ENCODE data around the gene SYNE2. TPM values are rescaled to one million over a fixed set of nuclear protein-coding genes. Genes with fewer than 3 reads are reported as not detected.

Gene SYNE2
- total RNA-seq, 2 experiments from 2014 or later = 27.6 to 27.7 TPM

GRCh38 chr14:64119980-64120379 lies 267.2 kb downstream of the SYNE2 start:
- POLR2A ChIA-PET = interaction anchor here (0.8 kb wide), 1 partner anchor 55 kb away, joined by 3 read pairs; no protein-coding TSS in a partner anchor
- Mint-ChIP-seq H3K27ac (no peak overlapping the region), H3K36me3 (peaks cover 25% of the 10 kb centered on the region), H3K9me3 (no peaks in the 10 kb centered on the region), H3K4me3 (no peak overlapping the region), H3K4me1 (ENCODE audit: low read depth) (peaks cover 16% of the 10 kb centered on the region), H3K27me3 (no peaks in the 10 kb centered on the region)
- CTCF ChIA-PET = no interaction called here
- DNase-seq = no peak
- intact Hi-C loops (cut with micrococcal nuclease) = loop anchor here (1.0 to 5.0 kb wide), 3 partner anchors 45 to 108 kb away; no protein-coding TSS in a partner anchor

GRCh38 chr14:64123241-64123822 lies 270.5 kb downstream of the SYNE2 start:
- intact Hi-C loops (cut with micrococcal nuclease) = loop anchor here (1.0 to 5.0 kb wide), 2 partner anchors 111 to 259 kb away; no protein-coding TSS in a partner anchor
- Mint-ChIP-seq H3K27me3 (no peaks in the 10 kb centered on the region), H3K4me1 (ENCODE audit: low read depth) (peaks cover 16% of the 10 kb centered on the region), H3K36me3 (peaks cover 42% of the 10 kb centered on the region), H3K27ac (peak overlapping the region; percentile 64), H3K4me3 (no peak overlapping the region), H3K9me3 (no peaks in the 10 kb centered on the region)
- DNase-seq = no peak
- POLR2A ChIA-PET = interaction anchor here (0.9 to 1.1 kb wide), 2 partner anchors 48 to 52 kb away, joined by 3 to 5 read pairs; no protein-coding TSS in a partner anchor
- CTCF ChIA-PET = interaction anchor here (0.6 to 2.1 kb wide), 4 partner anchors 173 to 483 kb away, joined by 3 to 10 read pairs (median 3); no protein-coding TSS in a partner anchor

DNA sequence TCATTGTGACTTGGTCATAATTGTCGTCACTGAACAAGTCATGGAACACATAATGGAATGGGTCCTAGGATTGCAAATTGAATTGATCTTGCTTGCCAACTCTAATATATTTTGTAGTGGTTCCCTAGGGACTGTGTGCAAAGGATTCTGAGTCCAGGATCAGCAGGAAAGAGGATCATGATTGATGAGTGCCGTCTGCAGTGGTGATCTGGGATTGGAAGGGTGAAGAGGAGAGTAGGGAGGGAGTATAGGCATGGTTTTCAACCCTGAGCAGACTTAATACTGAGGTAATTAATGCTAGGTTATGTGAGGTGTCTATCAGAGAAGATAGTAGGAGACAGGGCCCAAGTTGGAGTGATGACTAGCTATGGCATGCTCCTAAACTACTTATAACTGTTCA lies 272.5 kb downstream of the SYNE2 start:
- CTCF ChIA-PET = interaction anchor here (2.1 kb wide), 1 partner anchor 171 kb away, joined by 10 read pairs; no protein-coding TSS in a partner anchor
- no peaks in the 10 kb centered on the region for H3K27me3 Mint-ChIP-seq
- no peak overlapping the region for H3K4me3 Mint-ChIP-seq
- H3K36me3 Mint-ChIP-seq = peaks cover 43% of the 10 kb centered on the region
- DNase-seq = no peak
- H3K9me3 Mint-ChIP-seq = no peaks in the 10 kb centered on the region
- POLR2A ChIA-PET = no interaction called here
- no peak overlapping the region for H3K27ac Mint-ChIP-seq
- intact Hi-C loops (cut with micrococcal nuclease) = no loop called here
- H3K4me1 Mint-ChIP-seq (ENCODE audit: low read depth) = peaks cover 8% of the 10 kb centered on the region

DNA sequence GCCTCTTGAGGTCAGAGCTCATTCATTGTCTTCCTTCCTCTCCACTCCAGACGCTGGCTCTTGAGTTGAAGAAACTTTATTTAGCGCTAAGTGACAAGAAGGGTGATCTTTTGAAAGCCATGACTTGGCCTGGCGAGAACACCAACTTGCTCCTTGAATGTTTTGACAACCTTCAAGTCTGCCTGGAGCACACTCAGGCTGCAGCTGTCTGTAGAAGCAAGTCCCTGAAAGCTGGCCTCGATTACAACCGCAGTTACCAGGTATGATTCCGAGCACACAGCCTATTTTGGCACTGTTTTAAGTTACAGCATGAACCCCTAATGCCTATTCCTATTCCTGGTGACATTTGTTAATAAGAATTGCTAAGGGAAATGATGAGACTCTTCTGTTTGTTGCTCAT lies 273.7 kb downstream of the SYNE2 start:
- H3K27me3 Mint-ChIP-seq = no peaks in the 10 kb centered on the region
- CTCF ChIA-PET = no interaction called here
- no peak for DNase-seq
- H3K9me3 Mint-ChIP-seq = no peaks in the 10 kb centered on the region
- POLR2A ChIA-PET = no interaction called here
- intact Hi-C loops (cut with micrococcal nuclease) = no loop called here
- H3K36me3 Mint-ChIP-seq = peaks cover 44% of the 10 kb centered on the region
- peaks cover 8% of the 10 kb centered on the region for H3K4me1 Mint-ChIP-seq (ENCODE audit: low read depth)
- H3K4me3 Mint-ChIP-seq = no peak overlapping the region
- H3K27ac Mint-ChIP-seq = no peak overlapping the region

DNA sequence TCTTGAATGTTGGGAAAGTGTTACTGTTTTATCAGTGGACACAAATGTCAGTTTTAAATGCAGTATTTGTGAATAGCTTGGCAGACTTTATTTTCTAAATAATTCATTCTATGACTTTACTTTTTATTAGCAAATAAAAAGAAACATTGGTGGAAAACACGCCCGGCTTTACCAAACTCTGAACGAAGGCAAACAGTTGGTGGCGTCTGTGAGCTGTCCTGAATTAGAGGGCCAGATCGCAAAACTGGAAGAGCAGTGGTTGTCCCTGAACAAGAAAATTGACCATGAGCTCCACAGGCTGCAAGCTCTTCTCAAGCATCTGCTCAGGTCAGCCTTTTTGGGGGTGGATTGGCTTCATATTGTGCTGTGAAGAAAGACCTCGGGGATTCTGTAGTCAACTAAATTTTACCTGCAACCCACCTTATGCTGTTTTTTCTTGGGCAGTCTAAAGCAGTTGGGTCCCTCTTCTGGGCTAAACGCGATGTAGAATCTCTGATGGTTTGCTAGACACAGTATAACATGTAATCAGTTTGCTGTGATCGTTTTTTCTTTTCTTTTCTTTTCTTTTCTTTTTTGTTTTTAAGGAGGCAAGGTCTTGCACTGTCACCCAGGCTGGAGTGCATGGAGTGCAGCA lies 285.0 kb downstream of the SYNE2 start:
- ChIA-PET POLR2A (no interaction called here), CTCF (interaction anchor here (0.6 to 2.5 kb wide), 3 partner anchors 157 to 172 kb away, joined by 3 to 13 read pairs (median 7); partner anchors contain the start of gene ESR2)
- Mint-ChIP-seq H3K9me3 (no peaks in the 10 kb centered on the region), H3K27me3 (no peaks in the 10 kb centered on the region), H3K4me3 (no peak overlapping the region), H3K36me3 (peaks cover 30% of the 10 kb centered on the region), H3K4me1 (ENCODE audit: low read depth) (no peaks in the 10 kb centered on the region), H3K27ac (no peak overlapping the region)
- DNase-seq = no peak
- intact Hi-C loops (cut with micrococcal nuclease) = no loop called here

DNA sequence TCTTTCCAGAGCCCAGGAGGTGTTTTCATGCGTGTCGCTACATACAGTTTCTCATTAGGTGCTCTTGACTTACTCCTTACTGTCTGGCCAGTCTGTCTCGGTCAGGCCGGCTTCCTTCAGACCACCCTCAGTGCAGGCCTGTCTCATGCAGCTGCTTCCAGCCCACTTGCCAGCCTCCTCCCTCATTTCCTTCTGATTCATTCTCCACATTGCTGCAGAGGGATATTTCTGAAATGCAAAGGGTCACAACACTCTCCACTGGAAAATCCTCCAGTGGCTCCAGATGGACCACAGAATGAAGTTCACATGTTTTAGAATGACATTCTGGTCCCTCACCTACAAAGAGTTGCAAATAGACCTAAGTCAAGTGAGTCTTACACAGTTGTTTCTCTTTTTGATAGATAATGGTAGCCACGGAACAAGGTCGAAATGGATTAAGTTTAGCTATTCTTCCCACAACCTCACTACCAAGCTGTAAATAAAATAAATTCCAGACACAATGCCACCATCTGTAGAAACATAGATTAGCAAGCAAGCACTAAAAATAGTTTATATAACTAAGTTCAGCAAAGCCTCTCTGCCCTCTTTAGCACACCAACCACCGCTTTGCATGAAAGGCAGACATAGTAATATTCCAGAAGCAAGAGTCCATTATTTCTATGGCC lies 294.5 kb downstream of the SYNE2 start:
- ChIA-PET POLR2A (no interaction called here), CTCF (no interaction called here)
- DNase-seq = no peak
- Mint-ChIP-seq H3K4me1 (ENCODE audit: low read depth) (no peaks in the 10 kb centered on the region), H3K27me3 (no peaks in the 10 kb centered on the region), H3K27ac (no peak overlapping the region), H3K9me3 (no peaks in the 10 kb centered on the region), H3K4me3 (no peak overlapping the region), H3K36me3 (peaks cover 16% of the 10 kb centered on the region)
- intact Hi-C loops (cut with micrococcal nuclease) = no loop called here

DNA sequence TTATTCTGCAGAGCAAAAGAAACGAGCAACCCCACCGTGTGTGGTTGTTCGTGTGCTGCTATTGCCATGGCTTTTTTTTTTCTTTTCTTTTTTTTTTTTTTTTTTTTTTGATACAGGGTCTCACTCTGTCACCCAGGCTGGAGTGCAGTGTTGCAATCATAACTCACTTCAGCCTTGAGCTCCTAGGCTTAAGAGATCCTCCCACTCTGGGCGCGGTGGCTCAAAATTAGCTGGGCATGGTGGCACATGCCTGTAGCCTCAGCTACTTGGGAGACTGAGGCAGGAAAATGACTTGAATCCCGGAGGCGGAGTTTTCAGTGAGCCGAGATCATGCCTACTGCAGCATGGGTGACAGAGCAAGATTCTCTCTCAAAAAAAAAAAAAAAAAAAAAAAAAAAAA lies 297.1 kb downstream of the SYNE2 start:
- intact Hi-C loops (cut with micrococcal nuclease) = no loop called here
- Mint-ChIP-seq H3K4me1 (ENCODE audit: low read depth) (no peaks in the 10 kb centered on the region), H3K4me3 (no peak overlapping the region), H3K36me3 (peaks cover 20% of the 10 kb centered on the region), H3K27ac (no peak overlapping the region), H3K9me3 (no peaks in the 10 kb centered on the region), H3K27me3 (no peaks in the 10 kb centered on the region)
- DNase-seq = no peak
- CTCF ChIA-PET = interaction anchor here (0.8 to 0.9 kb wide), 2 partner anchors 25 to 145 kb away, joined by 3 to 4 read pairs; partner anchors contain the start of gene ESR2
- POLR2A ChIA-PET = no interaction called here

DNA sequence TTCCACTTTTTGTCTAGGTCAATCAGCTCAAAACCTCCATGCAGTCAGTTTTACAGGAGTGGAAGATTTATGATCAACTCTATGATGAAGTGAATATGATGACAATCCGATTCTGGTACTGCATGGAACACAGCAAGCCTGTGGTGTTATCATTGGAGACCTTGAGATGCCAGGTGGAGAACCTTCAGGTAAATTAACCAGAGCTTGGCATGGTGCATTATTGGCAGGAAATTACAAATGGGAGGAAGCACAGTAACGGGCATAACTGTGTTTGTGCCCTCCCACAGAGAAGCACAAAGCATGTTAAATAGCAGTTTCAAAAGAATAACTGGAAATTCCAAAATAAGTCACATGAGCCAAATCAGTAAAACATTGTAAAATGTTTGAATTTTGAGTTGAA lies 305.8 kb downstream of the SYNE2 start:
- Mint-ChIP-seq H3K4me3 (no peak overlapping the region), H3K27ac (no peak overlapping the region), H3K4me1 (ENCODE audit: low read depth) (no peaks in the 10 kb centered on the region), H3K27me3 (no peaks in the 10 kb centered on the region), H3K9me3 (no peaks in the 10 kb centered on the region), H3K36me3 (peaks cover 10% of the 10 kb centered on the region)
- POLR2A ChIA-PET = no interaction called here
- intact Hi-C loops (cut with micrococcal nuclease) = no loop called here
- CTCF ChIA-PET = interaction anchor here (2.4 kb wide), 1 partner anchor 145 kb away, joined by 7 read pairs; no protein-coding TSS in a partner anchor
- no peak for DNase-seq

GRCh38 chr14:64159588-64159987 lies 306.8 kb downstream of the SYNE2 start:
- no peaks in the 10 kb centered on the region for H3K27me3 Mint-ChIP-seq
- H3K36me3 Mint-ChIP-seq = peaks cover 12% of the 10 kb centered on the region
- ChIA-PET POLR2A (no interaction called here), CTCF (interaction anchor here (2.4 kb wide), 1 partner anchor 144 kb away, joined by 7 read pairs; no protein-coding TSS in a partner anchor)
- no peak for DNase-seq
- no peak overlapping the region for H3K4me3 Mint-ChIP-seq
- no peaks in the 10 kb centered on the region for H3K4me1 Mint-ChIP-seq (ENCODE audit: low read depth)
- intact Hi-C loops (cut with micrococcal nuclease) = no loop called here
- H3K9me3 Mint-ChIP-seq = no peaks in the 10 kb centered on the region
- H3K27ac Mint-ChIP-seq = no peak overlapping the region

- Mint-ChIP-seq H3K27ac (no peak overlapping the region), H3K4me3 (no peak overlapping the region), H3K4me1 (ENCODE audit: low read depth) (peaks cover 8% of the 10 kb centered on the region), H3K27me3 (no peaks in the 10 kb centered on the region), H3K9me3 (no peaks in the 10 kb centered on the region), H3K36me3 (peaks cover 10% of the 10 kb centered on the region)
- CTCF ChIA-PET = interaction anchor here (0.9 to 2.4 kb wide), 2 partner anchors 8 to 133 kb away, joined by 4 to 9 read pairs; no protein-coding TSS in a partner anchor
- POLR2A ChIA-PET = no interaction called here
- no peak for DNase-seq
- intact Hi-C loops (cut with micrococcal nuclease) = no loop called here
These were observed 317.4 kb downstream of the SYNE2 start for GRCh38 chr14:64170181-64170580.

DNA sequence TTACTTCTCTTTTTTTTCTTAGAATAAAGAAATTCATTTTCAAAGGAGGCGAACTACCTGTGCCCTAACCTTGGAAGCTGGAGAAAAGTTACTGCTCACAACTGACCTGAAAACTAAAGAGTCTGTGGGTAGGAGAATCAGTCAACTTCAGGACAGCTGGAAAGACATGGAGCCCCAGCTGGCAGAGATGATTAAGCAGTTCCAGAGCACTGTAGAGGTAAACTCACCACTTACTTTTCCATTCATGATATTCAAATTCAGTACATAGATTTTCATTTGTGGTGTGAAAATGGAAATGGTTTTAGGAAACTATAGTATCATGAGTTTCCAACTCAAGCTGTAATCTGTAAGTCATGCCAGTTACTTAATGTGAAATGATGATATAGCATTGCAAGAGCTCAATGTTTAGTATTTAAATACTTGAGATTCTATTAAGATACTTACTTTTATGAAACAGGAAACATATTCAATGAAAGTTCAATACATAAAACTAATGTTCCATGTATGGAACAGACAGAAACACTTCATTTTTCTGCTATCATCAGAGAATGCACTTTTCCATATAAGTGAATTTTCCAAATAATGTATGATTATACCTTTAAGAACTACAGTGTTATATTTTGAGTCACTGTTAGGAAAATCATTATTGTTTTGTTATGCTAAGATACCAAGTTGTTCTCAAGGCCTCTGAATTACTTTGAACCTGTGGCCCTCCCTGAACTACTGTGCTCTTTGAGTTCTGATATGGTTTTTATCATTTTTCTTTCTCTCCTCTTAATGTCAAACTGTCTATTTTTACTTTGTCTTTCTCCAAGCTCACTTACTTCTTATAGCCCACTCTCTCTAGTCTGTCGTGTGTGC lies 322.3 kb downstream of the SYNE2 start:
- ChIA-PET CTCF (interaction anchor here (1.2 to 2.6 kb wide), 4 partner anchors 9 to 128 kb away, joined by 3 to 12 read pairs (median 7); partner anchors contain the start of gene ESR2), POLR2A (interaction anchor here (0.8 to 1.3 kb wide), 4 partner anchors 52 to 213 kb away, joined by 3 to 4 read pairs (median 3); partner anchors contain the start of genes ESR2 and MTHFD1)
- DNase-seq = peak; percentile 41
- H3K36me3 Mint-ChIP-seq = peaks cover 27% of the 10 kb centered on the region
- no peaks in the 10 kb centered on the region for H3K9me3 Mint-ChIP-seq
- no peak overlapping the region for H3K4me3 Mint-ChIP-seq
- H3K4me1 Mint-ChIP-seq (ENCODE audit: low read depth) = peaks cover 29% of the 10 kb centered on the region
- intact Hi-C loops (cut with micrococcal nuclease) = loop anchor here (5.0 kb wide), 3 partner anchors 57 to 698 kb away; no protein-coding TSS in a partner anchor
- H3K27me3 Mint-ChIP-seq = no peaks in the 10 kb centered on the region
- peak overlapping the region; percentile 57 for H3K27ac Mint-ChIP-seq
